ENCODE measurements around the gene STXBP6. TPM values are rescaled to one million over a fixed set of nuclear protein-coding genes. Genes with fewer than 3 reads are reported as not detected.

The STXBP6 gene
- total and polyA plus RNA-seq, 2 of the 13 experiments (the other 11 are each of a cell fraction or from before 2014, with no cell fraction given): 35.3 to 42.8 TPM

DNA sequence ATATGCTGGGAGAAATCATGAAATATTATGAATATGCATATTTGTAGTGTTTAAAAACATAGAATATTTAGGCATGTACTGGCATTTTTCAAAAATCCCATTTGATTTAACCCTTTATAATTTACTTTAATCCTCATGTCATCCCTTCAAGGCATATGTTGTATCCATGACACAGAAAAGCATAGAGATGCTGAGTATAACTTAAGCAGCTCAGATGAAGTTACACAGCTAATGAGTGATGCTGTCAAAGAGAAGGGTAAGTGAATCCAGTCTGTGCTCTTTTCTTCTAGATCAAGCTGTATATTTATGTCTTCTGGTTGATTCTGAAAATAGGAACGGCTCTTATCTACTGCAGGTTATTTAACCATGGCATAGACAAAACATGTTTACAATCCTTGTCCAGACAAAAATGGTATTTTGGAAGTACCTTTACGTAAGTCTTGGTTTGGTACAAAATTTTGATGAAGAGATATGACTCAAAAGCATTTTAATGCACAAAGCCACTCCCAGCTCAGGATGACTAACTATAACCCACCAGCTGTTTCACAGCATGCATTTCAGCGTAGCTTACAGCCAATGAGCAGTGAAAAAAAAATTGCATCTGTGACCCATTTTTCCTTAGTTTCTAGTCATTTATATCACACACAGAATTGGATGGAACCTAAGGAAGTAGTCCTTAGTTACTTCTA lies 201.7 kb downstream of the STXBP6 start:
- FAIRE-seq: no peak

More for the DNA sequence above, 201.7 kb downstream of the STXBP6 start:
- Histone ChIP-seq H3K9ac (ENCODE audit: insufficient read depth, low read depth, low read length) (no peak overlapping the region), H3K79me2 (ENCODE audit: insufficient read depth, low read length) (no peaks in the 10 kb centered on the region), H4K20me1 (ENCODE audit: insufficient read depth, low read length) (no peaks in the 10 kb centered on the region), H3K27me3 (ENCODE audit: control insufficient read depth in 1 of 2, insufficient read depth in 2 of 2, low read length in 2 of 2) (no peaks in the 10 kb centered on the region), H3K9me3 (ENCODE audit: low read length) (no peaks in the 10 kb centered on the region), H3K27ac (ENCODE audit: extremely low read length, insufficient read depth, low read length) (no peak overlapping the region), H3K4me2 (ENCODE audit: low read depth, low read length) (no peak overlapping the region), H3K4me1 (ENCODE audit: insufficient read depth, low read length) (peaks cover 27% of the 10 kb centered on the region), H3K4me3 (replicated peaks in 1 of 3; ENCODE audit: insufficient read depth in 1 of 3, low read depth in 2 of 3, low read length in 3 of 3) (no peak overlapping the region), H2AFZ (ENCODE audit: low read length) (no peak overlapping the region), H3K36me3 (replicated peaks in 1 of 2; ENCODE audit: control insufficient read depth in 1 of 2, insufficient read depth in 2 of 2, low read length in 2 of 2) (peaks cover 0 to 2% of the 10 kb centered on the region in 2 experiments; a peak in 2 of 5 replicates)
- WGBS (ENCODE audit: low lambda C conversion rate): 95% methylated on average over 3 of the region's 3 CpGs
- no peak for ATAC-seq
- BruUV-seq (replicated peaks): no TSS peak
- TF ChIP-seq, protein P1, sequence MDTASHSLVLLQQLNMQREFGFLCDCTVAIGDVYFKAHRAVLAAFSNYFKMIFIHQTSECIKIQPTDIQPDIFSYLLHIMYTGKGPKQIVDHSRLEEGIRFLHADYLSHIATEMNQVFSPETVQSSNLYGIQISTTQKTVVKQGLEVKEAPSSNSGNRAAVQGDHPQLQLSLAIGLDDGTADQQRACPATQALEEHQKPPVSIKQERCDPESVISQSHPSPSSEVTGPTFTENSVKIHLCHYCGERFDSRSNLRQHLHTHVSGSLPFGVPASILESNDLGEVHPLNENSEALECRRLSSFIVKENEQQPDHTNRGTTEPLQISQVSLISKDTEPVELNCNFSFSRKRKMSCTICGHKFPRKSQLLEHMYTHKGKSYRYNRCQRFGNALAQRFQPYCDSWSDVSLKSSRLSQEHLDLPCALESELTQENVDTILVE (CRISPR knock-in tag; IDR thresholded peaks at IDR 0.05): no peak
- TF ChIP-seq SMARCC2 (IDR thresholded peaks at IDR 0.05): no peak
- no peak for TF ChIP-seq DNMT3B (CRISPR knock-in tag; conservative IDR thresholded peaks at IDR 0.05)
- no peak for TF ChIP-seq HNF4A (CRISPR knock-in tag; IDR thresholded peaks at IDR 0.05)
- TF ChIP-seq DPF2 (CRISPR knock-in tag; IDR thresholded peaks at IDR 0.05; ENCODE audit: borderline replicate concordance, low read depth): no peak
- no peak for TF ChIP-seq NFATC3 (CRISPR knock-in tag; IDR thresholded peaks at IDR 0.05)
- no peak for TF ChIP-seq ZNF557 (CRISPR knock-in tag; IDR thresholded peaks at IDR 0.05)
- TF ChIP-seq ZNF17 (CRISPR knock-in tag; IDR thresholded peaks at IDR 0.05): no peak
- TF ChIP-seq, protein P2, sequence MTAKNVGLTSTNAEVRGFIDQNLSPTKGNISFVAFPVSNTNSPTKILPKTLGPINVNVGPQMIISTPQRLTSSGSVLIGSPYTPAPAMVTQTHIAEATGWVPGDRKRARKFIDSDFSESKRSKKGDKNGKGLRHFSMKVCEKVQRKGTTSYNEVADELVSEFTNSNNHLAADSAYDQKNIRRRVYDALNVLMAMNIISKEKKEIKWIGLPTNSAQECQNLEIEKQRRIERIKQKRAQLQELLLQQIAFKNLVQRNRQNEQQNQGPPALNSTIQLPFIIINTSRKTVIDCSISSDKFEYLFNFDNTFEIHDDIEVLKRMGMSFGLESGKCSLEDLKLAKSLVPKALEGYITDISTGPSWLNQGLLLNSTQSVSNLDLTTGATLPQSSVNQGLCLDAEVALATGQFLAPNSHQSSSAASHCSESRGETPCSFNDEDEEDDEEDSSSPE (CRISPR knock-in tag; IDR thresholded peaks at IDR 0.05): no peak
- no peak for TF ChIP-seq ZNF768 (CRISPR knock-in tag; IDR thresholded peaks at IDR 0.05)
- TF ChIP-seq ZNF609 (CRISPR knock-in tag; IDR thresholded peaks at IDR 0.05; ENCODE audit: borderline replicate concordance): no peak
- TF ChIP-seq ZNF747 (CRISPR knock-in tag; IDR thresholded peaks at IDR 0.05; ENCODE audit: borderline replicate concordance): no peak
- TF ChIP-seq ZNF232 (CRISPR knock-in tag; IDR thresholded peaks at IDR 0.05; ENCODE audit: borderline replicate concordance): no peak
- no peak for TF ChIP-seq KLF11 (CRISPR knock-in tag; IDR thresholded peaks at IDR 0.05)
- no peak for TF ChIP-seq ZNF569 (CRISPR knock-in tag; IDR thresholded peaks at IDR 0.05; ENCODE audit: borderline replicate concordance)
- TF ChIP-seq ZNF782 (CRISPR knock-in tag; IDR thresholded peaks at IDR 0.05; ENCODE audit: borderline replicate concordance): no peak
- TF ChIP-seq ZNF564 (CRISPR knock-in tag; IDR thresholded peaks at IDR 0.05): no peak
- TF ChIP-seq PRPF4 (IDR thresholded peaks at IDR 0.05; ENCODE audit: low read depth, low read length, poor library complexity, severe bottlenecking): no peak
- in situ Hi-C loops (cut with HindIII; ENCODE audit: extremely low pct_ligation_motif_present, low pct_unique_long_range_greater_than_20kb): no loop called here
- DNase-seq (ENCODE audit: low spot score): no peak
- intact Hi-C loops (cut with micrococcal nuclease; ENCODE audit: unreplicated experiment): no loop called here
- ChIA-PET POLR2A (interaction anchor here (1.3 kb wide), 1 partner anchor 9 kb away, joined by 8 read pairs; no protein-coding TSS in a partner anchor), CTCF (ENCODE audit: low intra/inter-chr PET ratio, low total read pairs) (no interaction called here)

All from HepG2 (cell line).